Nephron progenitor cell (in vitro differentiated cells): ENCODE measurements around the gene PDIA2.
"Not testable (repeated sequence)": the region's sequence is repeated elsewhere in the genome, so short reads cannot be mapped to it uniquely, and the experiment has no call there.

Experiments used
- DNase-seq: peaks from one replicate; pipeline ENCODE4 v3.0.0; 2021
- H3K27ac Mint-ChIP-seq: 2 replicates; pipeline ENCODE4 v1.8.0; 2021; ENCODE audit warnings: mild to moderate bottlenecking, moderate library complexity, mixed read lengths
- H3K27me3 Mint-ChIP-seq: 2 replicates; pipeline ENCODE4 v1.8.0; 2021; ENCODE audit warnings: mild to moderate bottlenecking, low read depth, mixed read lengths; ENCODE audit not compliant: poor library complexity
- H3K36me3 Mint-ChIP-seq: 2 replicates; pipeline ENCODE4 v1.8.0; 2021; ENCODE audit warnings: low read depth, mixed read lengths
- H3K4me1 Mint-ChIP-seq: 2 replicates; pipeline ENCODE4 v1.8.0; 2021; ENCODE audit warnings: mixed read lengths
- H3K4me3 Mint-ChIP-seq: 2 replicates; pipeline ENCODE4 v1.8.0; 2021; ENCODE audit warnings: mild to moderate bottlenecking, moderate library complexity, mixed read lengths
- H3K9me3 Mint-ChIP-seq: 2 replicates; pipeline ENCODE4 v1.8.0; 2021; ENCODE audit warnings: mild to moderate bottlenecking, moderate library complexity, mixed read lengths
- TF ChIP-seq, protein P1 (sequence below): fragments of 200-600 bp; sonication (generic); IDR thresholded peaks from 2 replicates; pipeline ENCODE4 v1.5.0; 2021; ENCODE audit warnings: antibody characterized with exemption

The PDIA2 gene

DNA sequence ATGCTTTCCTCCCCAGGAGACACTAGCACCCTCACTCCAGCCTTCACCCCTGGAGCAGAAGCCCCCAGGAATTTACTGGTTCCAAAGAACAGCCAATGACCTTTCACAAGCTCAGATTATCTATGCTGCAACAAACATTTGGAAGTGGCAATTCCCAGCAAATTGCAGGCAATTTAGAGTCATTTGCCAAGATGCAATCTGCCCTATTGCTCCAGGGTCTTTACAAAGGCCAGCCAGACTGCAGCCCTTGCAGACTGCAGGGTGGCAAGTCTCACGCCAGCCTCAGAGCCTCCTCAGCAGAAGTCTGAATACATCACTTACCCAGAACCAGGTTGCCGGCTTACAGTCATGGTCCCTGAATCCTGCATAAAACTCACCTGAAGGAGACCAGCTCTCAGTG, 47.8 kb downstream of the PDIA2 start:
- Mint-ChIP-seq H3K27me3 (peaks cover 5% of the 10 kb centered on the region), H3K4me3 (no peak overlapping the region)

GRCh38 chr16:331181-331814, 48.3 kb downstream of the PDIA2 start:
- H3K27me3 Mint-ChIP-seq, DNase-seq, H3K4me3 Mint-ChIP-seq: not testable (repeated sequence)
- H3K4me1 Mint-ChIP-seq, result peaks cover 33% of the 10 kb centered on the region
- H3K9me3 Mint-ChIP-seq, result peaks cover 10% of the 10 kb centered on the region
- peak overlapping the region; percentile 95 for H3K27ac Mint-ChIP-seq
- peaks cover 17% of the 10 kb centered on the region for H3K36me3 Mint-ChIP-seq

More for the DNA sequence above, 47.8 kb downstream of the PDIA2 start:
- peak overlapping the region; percentile 95 for H3K27ac Mint-ChIP-seq
- H3K36me3 Mint-ChIP-seq, result peaks cover 16% of the 10 kb centered on the region
- H3K9me3 Mint-ChIP-seq, result peaks cover 8% of the 10 kb centered on the region
- no peak for DNase-seq
- TF ChIP-seq, protein P1, sequence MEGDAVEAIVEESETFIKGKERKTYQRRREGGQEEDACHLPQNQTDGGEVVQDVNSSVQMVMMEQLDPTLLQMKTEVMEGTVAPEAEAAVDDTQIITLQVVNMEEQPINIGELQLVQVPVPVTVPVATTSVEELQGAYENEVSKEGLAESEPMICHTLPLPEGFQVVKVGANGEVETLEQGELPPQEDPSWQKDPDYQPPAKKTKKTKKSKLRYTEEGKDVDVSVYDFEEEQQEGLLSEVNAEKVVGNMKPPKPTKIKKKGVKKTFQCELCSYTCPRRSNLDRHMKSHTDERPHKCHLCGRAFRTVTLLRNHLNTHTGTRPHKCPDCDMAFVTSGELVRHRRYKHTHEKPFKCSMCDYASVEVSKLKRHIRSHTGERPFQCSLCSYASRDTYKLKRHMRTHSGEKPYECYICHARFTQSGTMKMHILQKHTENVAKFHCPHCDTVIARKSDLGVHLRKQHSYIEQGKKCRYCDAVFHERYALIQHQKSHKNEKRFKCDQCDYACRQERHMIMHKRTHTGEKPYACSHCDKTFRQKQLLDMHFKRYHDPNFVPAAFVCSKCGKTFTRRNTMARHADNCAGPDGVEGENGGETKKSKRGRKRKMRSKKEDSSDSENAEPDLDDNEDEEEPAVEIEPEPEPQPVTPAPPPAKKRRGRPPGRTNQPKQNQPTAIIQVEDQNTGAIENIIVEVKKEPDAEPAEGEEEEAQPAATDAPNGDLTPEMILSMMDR, result no peak
- peaks cover 33% of the 10 kb centered on the region for H3K4me1 Mint-ChIP-seq

DNA sequence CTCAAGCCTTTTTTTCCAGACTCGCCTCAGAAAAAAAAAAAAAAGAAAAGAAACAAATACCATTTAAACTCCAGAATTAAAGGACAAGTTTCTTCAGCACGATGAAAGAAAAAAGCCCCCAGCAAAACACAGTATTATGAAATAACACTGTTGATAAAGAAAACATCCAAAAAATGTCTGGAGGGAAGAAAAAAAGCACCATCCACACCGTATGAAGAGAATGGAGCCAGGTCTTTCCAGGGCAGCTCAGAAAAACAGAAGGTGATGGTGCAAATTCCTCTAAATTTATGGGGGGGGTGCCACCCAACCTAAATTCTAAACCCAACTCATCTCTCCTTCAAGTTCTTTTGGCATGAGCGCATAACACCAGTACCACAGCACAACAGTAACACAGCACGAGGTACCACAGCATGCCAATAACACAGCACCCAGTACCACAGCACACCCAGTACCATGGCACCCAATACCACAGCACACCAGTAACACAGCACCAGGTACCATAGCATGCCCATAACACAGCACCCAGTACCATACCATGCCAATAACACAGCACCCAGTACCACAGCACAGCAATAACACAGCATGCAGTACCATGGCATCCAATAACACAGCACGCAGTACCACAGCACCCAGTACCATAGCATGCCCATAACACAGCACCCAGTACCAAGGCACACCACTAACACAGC, 50.6 kb downstream of the PDIA2 start:
- DNase-seq, result no peak
- Mint-ChIP-seq H3K4me1 (peaks cover 33% of the 10 kb centered on the region), H3K9me3 (peaks cover 10% of the 10 kb centered on the region), H3K27me3 (peaks cover 5% of the 10 kb centered on the region), H3K36me3 (peaks cover 17% of the 10 kb centered on the region), H3K4me3 (no peak overlapping the region), H3K27ac (no peak overlapping the region)
- TF ChIP-seq, protein P1, result no peak

GRCh38 chr16:334164-334832, 51.3 kb downstream of the PDIA2 start:
- H3K4me3 Mint-ChIP-seq, H3K27ac Mint-ChIP-seq, DNase-seq, H3K27me3 Mint-ChIP-seq: not testable (repeated sequence)
- Mint-ChIP-seq H3K4me1 (peaks cover 33% of the 10 kb centered on the region), H3K36me3 (peaks cover 17% of the 10 kb centered on the region), H3K9me3 (peaks cover 10% of the 10 kb centered on the region)

DNA sequence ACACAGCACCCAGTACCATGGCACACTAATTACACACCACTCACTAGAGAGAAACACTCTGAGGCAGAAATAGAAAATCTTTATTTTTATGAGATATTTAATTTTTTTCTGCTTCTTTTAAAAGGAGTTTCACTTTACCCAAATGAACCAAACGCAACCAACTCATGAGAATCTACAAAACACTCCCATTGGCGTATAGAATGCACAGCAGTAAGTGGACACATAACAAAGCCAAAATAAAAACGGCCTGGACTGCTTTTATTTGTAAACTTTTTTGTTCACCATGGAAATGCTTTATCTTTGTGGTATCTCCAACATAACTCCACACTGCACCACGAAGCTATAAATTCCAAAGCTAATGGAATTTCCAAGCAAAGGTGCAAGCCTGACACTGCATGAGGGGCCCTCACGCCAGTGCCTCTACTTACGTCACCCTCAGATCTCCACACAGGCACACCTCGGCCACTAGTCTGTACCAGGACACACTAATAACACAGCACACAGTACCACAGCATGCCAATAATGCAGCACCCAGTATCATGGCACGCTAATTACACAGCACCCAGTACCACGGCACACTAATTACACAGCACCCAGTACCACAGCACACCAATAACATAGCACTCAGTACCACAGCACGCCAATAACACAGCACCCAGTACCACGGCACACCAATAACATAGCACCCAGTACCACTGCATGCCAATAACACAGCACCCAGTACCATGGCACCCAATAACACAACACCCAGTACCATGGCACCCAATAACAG, 52.1 kb downstream of the PDIA2 start:
- peaks cover 22% of the 10 kb centered on the region for H3K36me3 Mint-ChIP-seq
- H3K4me1 Mint-ChIP-seq, result peaks cover 38% of the 10 kb centered on the region
- H3K4me3 Mint-ChIP-seq, H3K27me3 Mint-ChIP-seq, H3K27ac Mint-ChIP-seq, DNase-seq: not testable (repeated sequence)
- H3K9me3 Mint-ChIP-seq, result peaks cover 12% of the 10 kb centered on the region

DNA sequence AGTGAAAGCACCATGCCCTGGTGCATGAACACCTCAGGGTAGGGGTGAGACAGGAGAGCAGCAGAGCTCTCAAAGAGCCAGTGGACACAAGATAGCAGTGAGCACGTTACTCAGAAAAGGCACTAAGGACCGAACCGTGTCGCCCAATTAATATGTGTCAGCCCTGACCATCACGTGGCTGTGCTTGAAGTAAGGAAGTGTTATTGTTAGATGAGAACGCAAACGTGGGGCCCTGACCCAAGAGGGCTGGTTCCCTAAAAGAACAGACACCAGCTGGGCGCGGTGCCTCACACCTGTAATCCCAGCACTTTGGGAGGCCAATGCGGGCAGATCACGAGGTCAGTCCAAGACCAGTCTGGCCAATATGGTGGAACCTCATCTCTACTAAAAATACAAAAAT, 53.3 kb downstream of the PDIA2 start:
- peaks cover 5% of the 10 kb centered on the region for H3K27me3 Mint-ChIP-seq
- peaks cover 14% of the 10 kb centered on the region for H3K9me3 Mint-ChIP-seq
- no peak for DNase-seq
- TF ChIP-seq, protein P1, result no peak
- H3K4me3 Mint-ChIP-seq, result no peak overlapping the region
- peaks cover 27% of the 10 kb centered on the region for H3K4me1 Mint-ChIP-seq
- peaks cover 23% of the 10 kb centered on the region for H3K36me3 Mint-ChIP-seq
- no peak overlapping the region for H3K27ac Mint-ChIP-seq
